Stimulated activated CD4-positive, alpha-beta T cell treated with anti-CD3 and anti-CD28 coated beads, Interleukin-15, amount 100 ng/mL, for 1 hour (primary cell): ENCODE measurements around the gene KIF16B.

Source experiments
- DNase-seq, 2 donors: peaks; one replicate each; pipeline ENCODE4 v3.0.0-alpha.2; 2020; ENCODE audit warnings: low read depth in 1 of 2, low spot score in 1 of 2

The KIF16B gene

DNA sequence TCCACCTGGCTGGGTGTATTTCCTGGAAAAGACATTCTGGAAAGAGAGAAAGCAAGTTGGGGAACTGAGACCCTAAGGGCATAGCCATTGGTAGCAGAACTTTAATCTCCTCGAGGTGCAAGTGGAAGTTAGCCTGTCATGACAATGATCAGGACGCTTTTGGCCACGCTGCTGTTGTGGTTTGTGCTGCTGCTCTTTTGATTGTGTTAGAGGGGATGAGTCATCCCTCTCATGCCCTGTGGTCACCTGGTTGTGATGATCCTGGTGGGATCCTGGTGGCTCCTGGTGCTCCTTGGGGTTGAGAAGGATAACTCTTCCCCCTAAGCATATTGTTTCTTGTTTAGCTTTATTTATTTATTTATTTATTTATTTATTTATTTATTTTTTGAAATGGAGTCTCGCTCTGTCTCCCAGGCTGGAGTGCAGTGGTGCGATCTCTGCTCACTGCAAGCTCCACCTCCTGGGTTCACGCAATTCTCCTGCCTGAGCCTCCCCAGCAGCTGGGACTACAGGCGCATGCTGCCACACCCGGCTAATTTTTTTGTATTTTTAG, 350.3 kb downstream of the KIF16B start:
- DNase-seq: no peak
